GM12875 (cell line): ENCODE results near the gene KIAA0319L.

Experiments
- H3K4me3 ChIP-seq: one replicate; pipeline ENCODE4 v1.5.1; 2011; ENCODE audit warnings: low read depth, low read length, control low read depth
- CTCF ChIP-seq: IDR thresholded peaks from 2 replicates; pipeline ENCODE4 v1.5.1; 2011; ENCODE audit warnings: low read depth, mild to moderate bottlenecking, control low read depth, inconsistent platforms, low read length, moderate library complexity, borderline replicate concordance; ENCODE audit not compliant: insufficient read depth

Gene KIAA0319L

GRCh38 chr1:35441926-35442579 is 115.2 kb downstream of the KIAA0319L start:
- TF ChIP-seq CTCF, result no peak

GRCh38 chr1:35439626-35440025 is 117.6 kb downstream of the KIAA0319L start:
- TF ChIP-seq CTCF, result no peak
- H3K4me3 ChIP-seq, result no peak overlapping the region

More at GRCh38 chr1:35441926-35442579, 115.2 kb downstream of the KIAA0319L start:
- H3K4me3 ChIP-seq, result no peak overlapping the region

GRCh38 chr1:35437200-35437599 is 120.0 kb downstream of the KIAA0319L start:
- no peak overlapping the region for H3K4me3 ChIP-seq

DNA sequence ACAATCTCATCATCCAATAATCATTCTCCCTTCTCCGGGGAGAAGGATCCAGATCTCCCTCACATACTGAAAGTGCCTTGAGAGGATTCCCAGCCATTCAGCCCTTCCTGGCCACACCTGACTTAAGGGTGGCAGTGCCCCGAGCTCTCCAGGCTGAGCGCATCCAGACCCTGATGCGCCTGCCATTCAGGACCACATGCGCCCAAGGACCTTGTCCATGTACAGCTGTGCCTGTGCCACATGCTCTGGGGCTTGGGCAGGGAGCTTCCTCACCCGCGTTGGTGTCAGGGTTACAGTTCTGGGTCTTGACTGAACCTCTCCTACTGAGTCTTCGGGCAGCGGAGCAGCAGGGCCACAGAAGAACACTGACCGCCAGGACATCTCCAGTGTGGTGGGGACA is 121.1 kb downstream of the KIAA0319L start:
- no peak overlapping the region for H3K4me3 ChIP-seq
- no peak for TF ChIP-seq CTCF

More at GRCh38 chr1:35437200-35437599, 120.0 kb downstream of the KIAA0319L start:
- TF ChIP-seq CTCF, result no peak

- no peak overlapping the region for H3K4me3 ChIP-seq
- TF ChIP-seq CTCF, result no peak
Observed at GRCh38 chr1:35434703-35435102, 122.5 kb downstream of the KIAA0319L start.

GRCh38 chr1:35433714-35434113 is 123.5 kb downstream of the KIAA0319L start:
- no peak overlapping the region for H3K4me3 ChIP-seq
- TF ChIP-seq CTCF, result no peak

DNA sequence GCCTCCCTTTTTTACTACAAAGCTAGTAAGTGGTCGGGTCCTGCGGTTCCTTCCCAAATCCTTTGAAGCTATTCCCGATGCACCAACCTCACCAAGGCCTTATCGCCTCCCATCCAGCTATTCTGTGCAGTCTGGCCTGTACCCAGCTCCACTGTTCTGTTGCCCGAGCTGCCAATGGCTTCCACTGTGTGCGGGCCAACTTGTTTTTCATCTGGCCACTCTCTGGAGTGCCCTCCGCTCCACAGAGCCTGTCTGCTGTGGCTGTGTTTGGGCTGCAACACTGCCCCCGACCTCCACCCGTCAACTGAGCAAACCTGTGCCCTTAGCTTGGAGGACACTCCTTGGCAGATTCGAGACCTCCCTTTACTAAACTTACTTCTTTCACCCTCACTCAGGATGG is 125.0 kb downstream of the KIAA0319L start:
- TF ChIP-seq CTCF, result no peak
- no peak overlapping the region for H3K4me3 ChIP-seq
